ENCODE measurements around the gene KCNB1.

GRCh38 chr20:49505518-49505917 is 23.1 kb upstream of the KCNB1 start:
- no peak for TF ChIP-seq CTCF (IDR thresholded peaks at IDR 0.05)
- no peak for TF ChIP-seq POLR2A (IDR thresholded peaks at IDR 0.05)

Measured in prostate gland (tissue), 2 donors.